CD4-positive, CD25-positive, alpha-beta regulatory T cell (primary cell): ENCODE measurements around the gene LRRN4. TPM values are rescaled to one million over a fixed set of nuclear protein-coding genes. Genes with fewer than 3 reads are reported as not detected.
A peak's percentile ranks its signal among the peaks of the same experiment; 100 is the strongest.

Experiments used
- ATAC-seq, 2 donors: fragments of 150-1000 bp; cut with Tn5 transposase; one replicate each; pipeline ENCODE4 v1.10.0; 2021; ENCODE audit warnings: low read depth in 2 of 2, moderate number of reproducible peaks in 2 of 2, moderate library complexity in 1 of 2
- DNase-seq, 3 donors: peaks; one replicate each; pipeline versions ENCODE4 v3.0.0 to v3.0.0-alpha.2; 2012 to 2022; ENCODE audit warnings: mixed read lengths in 1 of 3
- H3K27ac ChIP-seq: one replicate; pipeline ENCODE4 v1.7.0; 2013; ENCODE audit warnings: mild to moderate bottlenecking, low read length; ENCODE audit not compliant: insufficient read depth, poor library complexity, severe bottlenecking
- H3K27me3 ChIP-seq: one replicate; pipeline ENCODE4 v1.7.0; 2013; ENCODE audit warnings: low read length; ENCODE audit not compliant: control insufficient read depth, insufficient read depth
- H3K36me3 ChIP-seq: one replicate; pipeline ENCODE4 v1.7.0; 2013; ENCODE audit warnings: mild to moderate bottlenecking, low read length, moderate library complexity; ENCODE audit not compliant: control insufficient read depth, insufficient read depth
- H3K4me1 ChIP-seq: 2 replicates; pipeline ENCODE4 v1.7.0; 2013; ENCODE audit warnings: mild to moderate bottlenecking, low read length; ENCODE audit not compliant: insufficient read depth, control insufficient read depth, poor library complexity, severe bottlenecking
- H3K4me3 ChIP-seq: one replicate; pipeline ENCODE4 v1.7.0; 2013; ENCODE audit warnings: low read depth, mild to moderate bottlenecking, low read length, moderate library complexity
- H3K9me3 ChIP-seq, 2 experiments: 1 replicate in 1 of 2; 2 replicates in 1 of 2; pipeline ENCODE4 v1.7.0; 2013; ENCODE audit warnings: low read length in 2 of 2, mild to moderate bottlenecking in 1 of 2, moderate library complexity in 1 of 2; ENCODE audit not compliant: control insufficient read depth in 2 of 2
- H3K27ac Mint-ChIP-seq, 3 donors: one replicate each; pipeline ENCODE4 v1.8.0; 2020 to 2022; ENCODE audit warnings: mild to moderate bottlenecking in 3 of 3, mixed read lengths in 3 of 3, moderate library complexity in 2 of 3
- H3K27me3 Mint-ChIP-seq: one replicate; pipeline ENCODE4 v1.8.0; 2022; ENCODE audit warnings: mild to moderate bottlenecking, mixed read lengths
- H3K36me3 Mint-ChIP-seq: one replicate; pipeline ENCODE4 v1.8.0; 2020; ENCODE audit warnings: mixed read lengths
- H3K4me1 Mint-ChIP-seq, 4 donors: one replicate each; pipeline ENCODE4 v1.8.0; 2020 to 2022; ENCODE audit warnings: mixed read lengths in 4 of 4, mild to moderate bottlenecking in 1 of 4
- H3K4me3 Mint-ChIP-seq, 4 donors: one replicate each; pipeline ENCODE4 v1.8.0; 2020 to 2022; ENCODE audit warnings: mild to moderate bottlenecking in 4 of 4, mixed read lengths in 4 of 4, moderate library complexity in 3 of 4
- H3K9me3 Mint-ChIP-seq, 7 donors: one replicate each; pipeline ENCODE4 v1.8.0; 2020 to 2022; ENCODE audit warnings: mixed read lengths in 7 of 7, mild to moderate bottlenecking in 3 of 7, moderate library complexity in 2 of 7
- polyA plus RNA-seq, 4 donors: library from polyadenylated mRNA; unstranded; fragments of 300-500 nt; fragmentation: Illumina TruSeq; gene quantifications; one replicate each; pipeline ENCODE4 v1.2.3, GENCODE V29; 2021
- total RNA-seq: library from RNA; stranded (reverse); gene quantifications from one replicate; pipeline ENCODE4 v1.2.3, GENCODE V29; 2022

The LRRN4 gene
- total and polyA plus RNA-seq, 5 donors from 2014 or later, result 0.12 TPM; not detected in 4

GRCh38 chr20:6091661-6092060, 37.8 kb upstream of the LRRN4 start:
- no peaks in the 10 kb centered on the region for H3K36me3 Mint-ChIP-seq
- peaks cover 16% of the 10 kb centered on the region for H3K27me3 Mint-ChIP-seq
- Histone ChIP-seq H3K36me3 (no peaks in the 10 kb centered on the region), H3K27ac (no peak overlapping the region), H3K9me3 (no peaks in the 10 kb centered on the region), H3K4me3 (no peak overlapping the region), H3K27me3 (peaks cover 8% of the 10 kb centered on the region), H3K4me1 (no peaks in the 10 kb centered on the region)
- DNase-seq, result no peak
- H3K27ac Mint-ChIP-seq, result no peak overlapping the region
- ATAC-seq, result no peak
- peaks cover 0 to 2% (median 0%) of the 10 kb centered on the region in 7 donors for H3K9me3 Mint-ChIP-seq
- no peak overlapping the region for H3K4me3 Mint-ChIP-seq
- no peaks in the 10 kb centered on the region for H3K4me1 Mint-ChIP-seq

- no peak overlapping the region for H3K4me3 ChIP-seq
- Mint-ChIP-seq H3K27ac (no peak overlapping the region), H3K4me1 (peaks cover 0 to 6% (median 0%) of the 10 kb centered on the region in 4 donors), H3K36me3 (no peaks in the 10 kb centered on the region), H3K9me3 (peaks cover 0 to 6% (median 0%) of the 10 kb centered on the region in 7 donors), H3K4me3 (no peak overlapping the region), H3K27me3 (peaks cover 15% of the 10 kb centered on the region)
- H3K4me1 ChIP-seq, result no peaks in the 10 kb centered on the region
- H3K27me3 ChIP-seq, result no peaks in the 10 kb centered on the region
- no peak for ATAC-seq
- DNase-seq, result no peak
- H3K36me3 ChIP-seq, result no peaks in the 10 kb centered on the region
- H3K9me3 ChIP-seq, result no peaks in the 10 kb centered on the region
- H3K27ac ChIP-seq, result no peak overlapping the region
These were observed 33.0 kb upstream of the LRRN4 start for GRCh38 chr20:6086868-6087267.

GRCh38 chr20:6083926-6084325, 30.1 kb upstream of the LRRN4 start:
- ATAC-seq (no peak), DNase-seq (no peak)
- Histone ChIP-seq H3K27ac (no peak overlapping the region), H3K9me3 (no peaks in the 10 kb centered on the region), H3K4me1 (no peaks in the 10 kb centered on the region), H3K4me3 (no peak overlapping the region), H3K27me3 (peaks cover 3% of the 10 kb centered on the region), H3K36me3 (no peaks in the 10 kb centered on the region)
- Mint-ChIP-seq H3K9me3 (peaks cover 0 to 6% (median 0%) of the 10 kb centered on the region in 7 donors), H3K27me3 (peaks cover 23% of the 10 kb centered on the region), H3K36me3 (no peaks in the 10 kb centered on the region), H3K4me3 (no peak overlapping the region), H3K27ac (no peak overlapping the region), H3K4me1 (peaks cover 0 to 6% (median 0%) of the 10 kb centered on the region in 4 donors)

- H3K27ac ChIP-seq, result no peak overlapping the region
- no peak for ATAC-seq
- no peaks in the 10 kb centered on the region for H3K9me3 ChIP-seq
- Mint-ChIP-seq H3K36me3 (no peaks in the 10 kb centered on the region), H3K27ac (no peak overlapping the region), H3K9me3 (peaks cover 0 to 1% (median 0%) of the 10 kb centered on the region in 7 donors), H3K27me3 (peaks cover 26% of the 10 kb centered on the region), H3K4me3 (no peak overlapping the region), H3K4me1 (peaks cover 0 to 6% (median 0%) of the 10 kb centered on the region in 4 donors)
- H3K36me3 ChIP-seq, result no peaks in the 10 kb centered on the region
- no peaks in the 10 kb centered on the region for H3K4me1 ChIP-seq
- no peak overlapping the region for H3K4me3 ChIP-seq
- DNase-seq, result no peak
- peaks cover 3% of the 10 kb centered on the region for H3K27me3 ChIP-seq
These were observed 27.4 kb upstream of the LRRN4 start for GRCh38 chr20:6081236-6081635.

GRCh38 chr20:6079016-6079415, 25.2 kb upstream of the LRRN4 start:
- H3K9me3 ChIP-seq, result no peaks in the 10 kb centered on the region
- H3K4me1 ChIP-seq, result no peaks in the 10 kb centered on the region
- peaks cover 0 to 6% (median 0%) of the 10 kb centered on the region in 4 donors for H3K4me1 Mint-ChIP-seq
- H3K27me3 ChIP-seq, result peaks cover 3% of the 10 kb centered on the region
- no peak for DNase-seq
- H3K4me3 Mint-ChIP-seq, result no peak overlapping the region
- no peak for ATAC-seq
- H3K27ac Mint-ChIP-seq, result no peak overlapping the region
- no peak overlapping the region for H3K27ac ChIP-seq
- H3K36me3 ChIP-seq, result no peaks in the 10 kb centered on the region
- H3K9me3 Mint-ChIP-seq, result peaks cover 0 to 1% (median 0%) of the 10 kb centered on the region in 7 donors
- no peak overlapping the region for H3K4me3 ChIP-seq
- H3K27me3 Mint-ChIP-seq, result peaks cover 22% of the 10 kb centered on the region
- no peaks in the 10 kb centered on the region for H3K36me3 Mint-ChIP-seq

- Mint-ChIP-seq H3K27me3 (peaks cover 21% of the 10 kb centered on the region), H3K9me3 (peaks cover 0 to 1% (median 0%) of the 10 kb centered on the region in 7 donors), H3K4me3 (no peak overlapping the region), H3K27ac (no peak overlapping the region), H3K4me1 (no peaks in the 10 kb centered on the region), H3K36me3 (no peaks in the 10 kb centered on the region)
- no peak overlapping the region for H3K27ac ChIP-seq
- no peaks in the 10 kb centered on the region for H3K36me3 ChIP-seq
- H3K4me3 ChIP-seq, result no peak overlapping the region
- no peaks in the 10 kb centered on the region for H3K4me1 ChIP-seq
- DNase-seq (no peak), ATAC-seq (no peak)
- no peaks in the 10 kb centered on the region for H3K9me3 ChIP-seq
- peaks cover 3% of the 10 kb centered on the region for H3K27me3 ChIP-seq
These were observed 21.8 kb upstream of the LRRN4 start for GRCh38 chr20:6075428-6076219.

GRCh38 chr20:6074784-6075183, 20.9 kb upstream of the LRRN4 start:
- ATAC-seq (no peak), DNase-seq (no peak)
- Histone ChIP-seq H3K4me3 (no peak overlapping the region), H3K9me3 (no peaks in the 10 kb centered on the region), H3K27ac (no peak overlapping the region), H3K4me1 (no peaks in the 10 kb centered on the region), H3K36me3 (no peaks in the 10 kb centered on the region), H3K27me3 (peaks cover 2% of the 10 kb centered on the region)
- Mint-ChIP-seq H3K27me3 (peaks cover 18% of the 10 kb centered on the region), H3K9me3 (peaks cover 0 to 1% (median 0%) of the 10 kb centered on the region in 7 donors), H3K4me1 (no peaks in the 10 kb centered on the region), H3K27ac (no peak overlapping the region), H3K36me3 (no peaks in the 10 kb centered on the region), H3K4me3 (no peak overlapping the region)

GRCh38 chr20:6074145-6074561, 20.3 kb upstream of the LRRN4 start:
- Mint-ChIP-seq H3K4me3 (no peak overlapping the region), H3K27ac (peak overlapping the region in 1 of 3 donors; percentile 4), H3K36me3 (no peaks in the 10 kb centered on the region), H3K4me1 (no peaks in the 10 kb centered on the region), H3K9me3 (no peaks in the 10 kb centered on the region), H3K27me3 (peaks cover 13% of the 10 kb centered on the region)
- Histone ChIP-seq H3K4me1 (no peaks in the 10 kb centered on the region), H3K27ac (no peak overlapping the region), H3K4me3 (no peak overlapping the region), H3K36me3 (no peaks in the 10 kb centered on the region), H3K9me3 (no peaks in the 10 kb centered on the region), H3K27me3 (no peaks in the 10 kb centered on the region)
- no peak for ATAC-seq
- peak in 1 of 3 donors; percentile 39 for DNase-seq
